NCI-H2196 treated with DMSO at 0.1 percent for 48 hours (cell line): ENCODE measurements around the gene DPH7.
A peak's percentile ranks its signal among the peaks of the same experiment; 100 is the strongest.
"Not testable (repeated sequence)": the region's sequence is repeated elsewhere in the genome, so short reads cannot be mapped to it uniquely, and the experiment has no call there.

Source experiments
- DNase-seq: peaks from one replicate; lab custom pipeline; 2025; ENCODE audit not compliant: unreplicated experiment; lab: John Stamatoyannopoulos, UW

DPH7 gene

GRCh38 chr9:137521405-137521985, 57.2 kb downstream of the DPH7 start:
- DNase-seq, result peak; percentile 34

GRCh38 chr9:137520614-137521404, 57.9 kb downstream of the DPH7 start:
- DNase-seq, result no peak

GRCh38 chr9:137519553-137519952, 59.2 kb downstream of the DPH7 start:
- DNase-seq, result no peak

GRCh38 chr9:137518661-137519459, 59.9 kb downstream of the DPH7 start:
- not testable (repeated sequence) for DNase-seq

- no peak for DNase-seq
Measured at GRCh38 chr9:137516144-137516917, 62.4 kb downstream of the DPH7 start.

- DNase-seq, result no peak
Measured at GRCh38 chr9:137515338-137515724, 63.4 kb downstream of the DPH7 start.

GRCh38 chr9:137514691-137515337, 63.9 kb downstream of the DPH7 start:
- DNase-seq, result no peak

- DNase-seq, result not testable (repeated sequence)
Measured at GRCh38 chr9:137513801-137514570, 64.7 kb downstream of the DPH7 start.

- not testable (repeated sequence) for DNase-seq
Measured at GRCh38 chr9:137513136-137513535, 65.6 kb downstream of the DPH7 start.

- no peak for DNase-seq
Measured at GRCh38 chr9:137511758-137512463, 66.8 kb downstream of the DPH7 start.

GRCh38 chr9:137511126-137511525, 67.6 kb downstream of the DPH7 start:
- not testable (repeated sequence) for DNase-seq

GRCh38 chr9:137509198-137509597, 69.5 kb downstream of the DPH7 start:
- no peak for DNase-seq

GRCh38 chr9:137506702-137507171, 72.0 kb downstream of the DPH7 start:
- no peak for DNase-seq

GRCh38 chr9:137506274-137506673, 72.5 kb downstream of the DPH7 start:
- DNase-seq, result no peak

GRCh38 chr9:137505421-137506140, 73.1 kb downstream of the DPH7 start:
- DNase-seq, result no peak
